ENCODE data around the gene MYCBP2.
"Not testable (repeated sequence)": the region's sequence is repeated elsewhere in the genome, so short reads cannot be mapped to it uniquely, and the experiment has no call there.

Gene MYCBP2, protein sequence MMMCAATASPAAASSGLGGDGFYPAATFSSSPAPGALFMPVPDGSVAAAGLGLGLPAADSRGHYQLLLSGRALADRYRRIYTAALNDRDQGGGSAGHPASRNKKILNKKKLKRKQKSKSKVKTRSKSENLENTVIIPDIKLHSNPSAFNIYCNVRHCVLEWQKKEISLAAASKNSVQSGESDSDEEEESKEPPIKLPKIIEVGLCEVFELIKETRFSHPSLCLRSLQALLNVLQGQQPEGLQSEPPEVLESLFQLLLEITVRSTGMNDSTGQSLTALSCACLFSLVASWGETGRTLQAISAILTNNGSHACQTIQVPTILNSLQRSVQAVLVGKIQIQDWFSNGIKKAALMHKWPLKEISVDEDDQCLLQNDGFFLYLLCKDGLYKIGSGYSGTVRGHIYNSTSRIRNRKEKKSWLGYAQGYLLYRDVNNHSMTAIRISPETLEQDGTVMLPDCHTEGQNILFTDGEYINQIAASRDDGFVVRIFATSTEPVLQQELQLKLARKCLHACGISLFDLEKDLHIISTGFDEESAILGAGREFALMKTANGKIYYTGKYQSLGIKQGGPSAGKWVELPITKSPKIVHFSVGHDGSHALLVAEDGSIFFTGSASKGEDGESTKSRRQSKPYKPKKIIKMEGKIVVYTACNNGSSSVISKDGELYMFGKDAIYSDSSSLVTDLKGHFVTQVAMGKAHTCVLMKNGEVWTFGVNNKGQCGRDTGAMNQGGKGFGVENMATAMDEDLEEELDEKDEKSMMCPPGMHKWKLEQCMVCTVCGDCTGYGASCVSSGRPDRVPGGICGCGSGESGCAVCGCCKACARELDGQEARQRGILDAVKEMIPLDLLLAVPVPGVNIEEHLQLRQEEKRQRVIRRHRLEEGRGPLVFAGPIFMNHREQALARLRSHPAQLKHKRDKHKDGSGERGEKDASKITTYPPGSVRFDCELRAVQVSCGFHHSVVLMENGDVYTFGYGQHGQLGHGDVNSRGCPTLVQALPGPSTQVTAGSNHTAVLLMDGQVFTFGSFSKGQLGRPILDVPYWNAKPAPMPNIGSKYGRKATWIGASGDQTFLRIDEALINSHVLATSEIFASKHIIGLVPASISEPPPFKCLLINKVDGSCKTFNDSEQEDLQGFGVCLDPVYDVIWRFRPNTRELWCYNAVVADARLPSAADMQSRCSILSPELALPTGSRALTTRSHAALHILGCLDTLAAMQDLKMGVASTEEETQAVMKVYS (N-terminal part only)

DNA sequence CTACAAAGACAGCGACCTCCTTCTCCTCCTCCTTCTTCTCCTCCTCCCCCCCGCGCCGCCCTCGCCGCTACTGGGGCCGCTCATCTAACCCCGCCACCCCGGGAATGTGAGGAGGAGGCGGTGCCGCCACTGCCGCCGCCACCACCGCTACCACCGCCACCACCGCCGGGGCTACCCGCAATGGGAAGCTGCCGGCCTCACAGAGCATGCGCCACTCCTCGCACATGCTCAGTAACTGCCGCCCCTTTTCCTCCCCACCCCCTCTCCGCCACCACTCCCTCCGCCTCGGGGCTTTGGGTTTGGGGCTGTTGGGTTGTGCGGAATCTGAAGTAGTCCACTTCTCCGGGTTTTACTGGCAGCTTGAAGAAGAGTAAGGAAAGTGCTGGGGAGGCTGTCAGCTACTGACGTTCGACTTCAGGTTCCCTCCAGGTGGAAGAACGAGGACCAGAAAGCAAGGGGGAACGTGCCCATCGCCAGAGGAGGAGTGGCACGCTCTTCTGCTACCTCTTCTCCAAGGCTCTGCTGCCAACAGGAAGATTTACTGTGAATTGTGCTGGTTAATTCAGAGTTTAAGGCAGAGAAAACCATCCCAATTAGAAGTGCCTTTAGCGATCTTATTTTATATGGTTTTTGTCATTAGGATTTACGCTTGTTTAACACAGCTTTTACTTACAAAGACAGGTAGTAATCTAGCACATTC lies at the start of gene MYCBP2:
TSS of gene MYCBP2 (minus strand) at position 190 of the 700 bp plus-strand sequence. CDS start 319 bp downstream, outside the sequence.
- DNase-seq = peak; percentile 92

DNA sequence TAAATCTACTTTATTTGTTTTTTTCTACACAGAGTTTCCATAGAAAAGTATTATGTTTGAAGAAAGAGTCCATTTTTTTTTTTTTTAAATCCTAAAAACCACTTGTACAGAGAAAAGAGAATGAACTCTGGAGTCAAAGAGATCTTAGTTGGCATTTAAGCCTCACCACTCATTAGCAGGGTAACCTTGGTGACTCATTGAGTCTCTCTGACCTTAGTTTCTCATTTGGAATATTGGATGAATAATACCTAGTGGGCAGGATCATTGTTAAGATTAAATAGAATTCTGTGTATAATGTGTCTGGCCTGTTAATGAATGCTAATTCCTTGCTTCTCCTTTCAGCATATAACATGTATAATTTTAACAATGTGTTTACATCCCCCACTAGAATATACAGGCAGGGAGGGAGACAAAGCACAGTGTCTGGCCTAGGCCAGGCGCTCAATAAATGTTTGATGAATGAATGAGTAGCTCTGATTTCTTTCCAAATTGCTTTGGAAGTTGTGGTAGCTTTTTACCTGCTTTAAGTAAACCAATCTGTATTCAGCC lies 48.7 kb upstream of the MYCBP2 start:
- DNase-seq = no peak

DNA sequence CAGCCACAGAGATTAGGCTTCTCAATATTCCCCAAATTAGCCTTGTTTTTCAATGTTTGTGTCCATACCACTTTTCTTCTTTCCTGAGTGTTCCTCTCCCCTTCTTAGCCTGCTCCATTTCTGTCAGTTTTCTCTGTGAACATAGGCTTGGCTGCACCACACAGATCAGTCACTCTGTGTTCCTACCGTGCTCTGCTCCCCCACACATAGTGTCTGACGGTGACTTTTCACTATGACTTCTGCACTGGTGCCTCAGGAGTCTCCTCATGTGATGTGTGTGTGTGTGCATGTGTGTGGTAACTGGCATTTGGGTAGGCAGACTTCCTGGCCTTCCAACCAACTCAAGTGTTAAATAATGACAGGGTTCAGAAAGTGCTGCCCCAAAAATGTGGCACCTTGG lies 47.9 kb upstream of the MYCBP2 start:
- no peak for DNase-seq

DNA sequence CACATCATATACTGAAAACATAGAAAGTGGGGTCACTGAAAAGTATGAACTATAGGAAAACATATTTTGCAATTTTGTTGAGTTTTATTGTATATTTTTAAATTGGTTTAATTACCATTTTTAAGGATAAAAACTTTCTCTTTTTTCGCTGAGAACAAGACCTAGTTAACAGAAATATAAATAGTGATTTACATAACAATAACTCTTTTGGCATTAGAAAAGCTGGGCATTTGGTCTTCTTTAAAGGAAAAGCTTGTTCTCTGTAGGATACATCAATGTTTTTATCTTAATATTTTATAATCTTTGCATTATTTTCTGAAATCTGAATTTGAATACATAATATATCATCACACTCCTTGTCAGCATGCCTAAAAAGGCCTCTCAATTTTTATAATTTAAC lies 47.4 kb upstream of the MYCBP2 start:
- DNase-seq = no peak

DNA sequence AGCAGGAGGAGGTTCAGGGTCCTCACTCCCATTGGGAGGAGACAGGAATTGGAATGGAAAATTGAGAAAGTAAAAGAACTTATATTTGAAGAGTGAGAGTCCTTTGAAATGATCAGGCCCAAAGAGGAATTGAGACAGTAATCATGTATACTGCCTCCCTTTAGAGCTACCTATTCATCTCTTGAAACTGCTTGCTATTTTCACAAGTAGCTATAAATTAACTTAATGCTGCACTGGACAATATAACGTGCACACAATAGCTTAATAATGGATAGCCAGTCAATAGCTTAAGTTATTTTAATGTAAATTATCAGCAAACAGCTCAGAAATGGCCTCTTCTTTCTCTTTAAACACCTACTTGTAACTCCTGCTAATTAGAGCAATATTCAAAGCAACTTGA lies 46.6 kb upstream of the MYCBP2 start:
- DNase-seq = no peak

DNA sequence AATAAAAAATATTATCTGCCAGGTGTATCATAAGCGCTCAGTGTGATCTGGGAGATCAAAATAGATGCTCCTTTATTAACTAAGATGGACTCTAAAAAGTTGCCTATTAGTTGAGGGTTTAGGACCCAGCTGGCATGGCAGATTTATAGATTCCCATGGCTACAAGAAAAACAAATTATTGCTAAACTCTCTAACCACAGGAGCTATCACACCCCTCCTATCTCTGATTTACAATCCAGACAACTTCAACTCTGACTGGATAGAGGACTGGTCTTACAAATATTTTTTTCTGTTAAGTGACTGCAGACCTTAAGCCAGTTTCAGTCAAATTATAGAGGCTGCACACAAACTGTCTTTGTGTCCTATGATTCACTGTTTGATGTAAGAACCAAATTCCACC lies 45.4 kb upstream of the MYCBP2 start:
- DNase-seq = no peak

DNA sequence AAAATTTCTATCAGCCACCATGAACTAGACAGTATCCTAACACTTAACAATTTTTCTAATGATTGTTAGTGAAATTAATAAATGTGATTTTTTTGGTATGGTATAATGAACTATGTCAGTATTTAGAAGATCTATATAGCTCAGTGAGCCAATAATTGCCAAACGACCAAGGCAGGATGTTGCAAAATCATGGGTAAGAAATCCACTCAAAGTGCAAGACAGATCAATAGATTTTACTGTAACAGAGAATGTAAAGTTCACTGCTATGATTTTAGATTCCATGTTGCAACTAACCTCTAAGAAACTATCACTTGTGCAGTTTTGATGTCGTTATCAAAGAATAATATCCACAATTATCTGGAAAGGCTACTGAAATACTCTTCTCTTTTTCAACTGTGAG lies 44.0 kb upstream of the MYCBP2 start:
- DNase-seq = no peak

DNA sequence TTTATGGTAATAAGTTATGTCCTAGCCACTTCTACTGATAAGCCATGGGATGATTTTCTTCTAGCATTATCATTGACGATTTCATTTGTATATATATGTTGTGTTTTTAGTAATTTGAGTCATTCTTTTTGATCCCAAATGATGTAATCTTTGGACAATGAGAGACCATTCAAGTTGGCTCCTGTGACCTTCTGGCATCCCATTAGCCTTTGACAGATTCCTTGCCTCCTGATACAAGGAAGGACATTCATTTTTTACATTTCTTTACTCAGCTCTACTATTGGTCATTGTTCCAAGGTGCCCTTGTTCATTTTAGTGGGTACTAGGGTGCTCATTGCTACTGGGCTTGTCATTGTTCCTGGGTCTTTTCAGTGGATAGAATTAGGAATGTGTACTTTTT lies 35.3 kb upstream of the MYCBP2 start:
- DNase-seq = no peak

DNA sequence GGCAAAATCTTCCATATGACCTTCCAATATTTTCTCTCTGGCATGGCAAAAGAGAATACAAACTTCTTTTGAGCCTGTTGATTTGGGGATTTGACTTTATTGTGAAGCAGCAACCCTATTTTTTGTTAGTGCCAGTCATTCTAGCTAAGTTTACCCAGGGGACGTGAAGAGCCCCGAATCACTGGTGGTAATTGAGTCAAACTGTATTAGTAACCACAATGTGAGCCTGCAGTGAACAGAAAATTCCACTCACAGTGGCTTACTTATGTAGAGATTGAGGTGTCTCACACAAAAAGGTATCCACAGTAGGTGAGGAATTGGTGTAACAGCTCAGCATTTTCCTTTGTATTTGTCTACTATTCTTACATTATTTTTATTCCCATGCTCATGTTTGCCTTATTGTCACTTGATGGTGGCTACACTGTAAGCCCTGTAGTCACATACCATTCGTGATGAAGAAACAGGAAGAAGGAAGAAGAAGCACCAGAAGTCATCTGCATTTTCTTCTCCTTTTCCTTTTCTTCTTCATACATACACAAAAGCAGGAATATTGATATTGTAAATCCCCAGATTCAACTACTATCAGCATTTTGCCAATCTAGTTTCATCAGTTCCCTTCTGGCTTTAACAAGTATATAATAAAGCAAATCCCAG lies 33.3 kb upstream of the MYCBP2 start:
- DNase-seq = no peak

DNA sequence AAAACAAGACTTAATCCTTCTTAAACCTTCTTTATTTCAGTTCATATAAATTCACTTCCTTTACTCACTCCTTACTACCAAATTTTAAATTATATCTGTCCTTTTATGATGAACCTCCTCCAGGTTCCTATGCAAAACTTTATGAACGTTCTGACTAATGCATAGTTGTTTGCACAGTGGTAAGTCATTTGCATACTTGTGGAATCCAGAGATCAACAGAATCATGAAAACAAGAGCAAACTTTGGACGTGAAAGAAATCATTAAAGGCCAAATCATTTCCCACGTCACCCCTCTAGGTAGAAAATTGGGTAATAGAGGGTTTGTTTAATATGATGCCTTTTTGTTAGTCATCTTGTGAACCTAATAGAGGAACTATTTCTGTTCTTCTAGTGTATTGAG lies 32.3 kb upstream of the MYCBP2 start:
- DNase-seq = no peak

DNA sequence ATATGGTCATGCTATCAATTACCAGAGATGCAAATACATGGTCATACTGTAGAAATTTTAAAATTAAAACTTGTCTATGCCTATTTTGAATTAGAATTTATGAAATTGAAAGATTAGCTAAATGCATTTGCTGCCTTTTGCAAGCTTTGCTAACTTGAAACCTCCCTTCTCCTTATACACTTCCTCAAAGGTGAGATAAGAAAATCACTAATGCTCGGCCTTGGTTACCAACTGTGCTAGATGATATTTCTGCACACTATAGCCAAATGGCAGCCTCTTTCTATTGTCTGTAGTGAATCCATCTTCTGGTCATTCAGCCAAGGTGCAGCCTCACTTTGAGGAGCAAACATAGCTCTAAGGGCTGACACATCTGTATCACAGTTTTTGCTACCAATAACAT lies 31.1 kb upstream of the MYCBP2 start:
- DNase-seq = no peak

DNA sequence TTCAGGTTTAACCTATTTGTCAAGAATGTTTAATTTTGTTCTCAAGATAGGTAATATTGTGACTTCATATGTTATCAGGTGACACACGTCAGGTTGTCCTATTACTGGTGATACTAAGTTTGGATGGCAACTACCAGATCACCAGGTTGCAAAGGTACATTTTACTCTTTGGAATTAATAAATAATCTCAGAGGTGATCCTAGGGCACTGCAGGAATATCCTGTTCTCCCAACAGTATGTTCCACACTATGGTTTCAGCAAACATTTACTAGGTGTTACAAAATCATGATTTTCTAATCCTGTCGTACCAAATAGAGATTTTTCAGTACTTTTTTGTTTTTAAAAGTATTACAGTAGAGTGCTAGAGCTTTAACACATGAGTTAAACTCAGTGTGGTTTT lies 29.3 kb upstream of the MYCBP2 start:
- DNase-seq = no peak

DNA sequence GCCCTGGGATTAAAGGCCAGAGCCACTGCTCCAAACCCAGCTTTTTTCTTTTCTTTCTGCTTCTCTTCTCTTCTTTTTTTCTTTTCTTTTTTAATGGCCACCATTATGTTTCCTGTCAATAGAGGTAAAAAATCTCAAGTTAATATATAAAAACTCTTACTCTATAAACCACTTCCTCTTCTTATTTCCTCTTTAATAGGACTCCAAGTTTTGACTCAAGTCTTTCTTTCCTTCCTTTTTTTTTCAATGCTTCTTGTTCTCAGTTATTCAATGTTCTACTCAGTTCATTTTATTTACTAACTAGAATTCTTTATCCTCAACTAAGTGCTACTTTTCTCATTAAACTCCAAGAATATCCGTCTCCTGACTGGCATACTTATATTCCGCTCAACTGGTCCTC lies 27.1 kb upstream of the MYCBP2 start:
- DNase-seq = no peak

DNA sequence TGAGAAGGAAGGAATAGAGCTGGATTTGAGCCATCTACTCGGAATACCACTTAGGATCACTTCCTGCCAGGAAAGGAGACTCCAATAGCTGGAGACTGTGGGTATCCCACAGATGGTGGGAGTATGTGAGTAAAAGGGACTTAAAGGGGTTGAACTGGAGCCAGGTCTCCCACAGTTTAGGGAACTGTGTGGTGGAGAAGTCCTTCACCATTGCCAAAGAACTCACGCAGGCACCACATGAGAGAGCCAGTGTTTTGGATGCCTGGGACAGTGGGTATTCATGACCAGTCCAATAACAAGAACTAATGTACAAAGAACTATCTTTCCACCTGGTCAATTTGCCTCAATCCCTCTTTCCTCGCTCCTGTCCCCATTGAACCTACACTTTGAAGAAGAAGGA lies 24.4 kb upstream of the MYCBP2 start:
- no peak for DNase-seq

DNA sequence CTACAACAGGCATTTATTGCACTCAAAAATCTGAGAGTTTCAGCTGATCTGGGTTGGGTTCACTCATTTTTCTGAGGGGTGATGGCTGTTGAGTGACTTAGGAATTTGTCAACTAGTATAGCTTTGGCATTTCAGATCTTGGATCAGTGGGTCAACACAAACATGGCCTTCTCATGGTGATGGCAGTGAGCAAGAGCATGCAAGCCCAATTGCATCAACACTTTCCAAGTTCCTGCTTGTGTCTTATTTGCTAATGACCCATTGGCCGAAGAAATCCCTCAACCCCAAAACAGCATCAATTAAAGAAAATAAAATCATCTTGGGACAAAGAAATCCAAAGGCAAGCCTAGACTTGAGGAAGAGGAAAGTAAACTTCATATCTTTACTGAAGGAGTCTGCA lies 23.9 kb upstream of the MYCBP2 start:
- no peak for DNase-seq

DNA sequence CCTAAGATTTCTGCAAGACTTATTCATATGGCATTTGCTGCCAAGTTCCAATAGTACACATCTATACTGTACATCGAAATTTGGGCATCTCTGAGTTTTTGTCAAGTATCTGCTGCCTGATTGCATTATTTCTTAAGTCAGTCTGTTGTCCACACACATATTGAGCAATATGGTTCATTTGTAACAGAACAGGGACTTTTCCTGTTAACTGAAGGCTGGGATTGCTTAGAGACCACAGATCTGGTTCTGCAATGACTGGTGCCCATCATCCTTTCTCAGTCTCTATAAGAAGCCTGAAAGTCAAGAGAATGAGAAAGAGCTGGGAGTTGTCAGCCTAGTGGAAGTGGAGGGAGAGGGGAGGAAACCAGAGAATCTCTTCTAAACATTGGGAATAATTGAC lies 22.5 kb upstream of the MYCBP2 start:
- no peak for DNase-seq

DNA sequence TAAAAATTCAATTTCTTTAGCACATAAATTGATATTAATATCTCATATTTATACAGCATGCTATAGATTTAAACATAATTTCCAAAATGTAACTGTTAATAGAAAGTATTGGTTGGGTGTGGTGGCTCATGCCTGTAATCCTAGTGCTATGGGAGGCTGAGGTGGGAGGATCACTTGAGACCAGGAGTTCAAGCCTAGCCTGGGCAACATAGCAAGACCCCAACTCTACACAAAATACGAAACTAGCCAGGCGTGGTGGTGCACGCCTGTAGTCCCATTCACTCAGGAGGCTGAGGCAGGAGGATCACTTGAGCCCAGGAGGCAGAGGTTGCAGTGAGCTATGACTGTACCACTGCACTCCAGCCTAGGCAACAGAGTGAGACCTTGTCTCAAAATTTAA lies 20.5 kb upstream of the MYCBP2 start:
- DNase-seq = not testable (repeated sequence)

DNA sequence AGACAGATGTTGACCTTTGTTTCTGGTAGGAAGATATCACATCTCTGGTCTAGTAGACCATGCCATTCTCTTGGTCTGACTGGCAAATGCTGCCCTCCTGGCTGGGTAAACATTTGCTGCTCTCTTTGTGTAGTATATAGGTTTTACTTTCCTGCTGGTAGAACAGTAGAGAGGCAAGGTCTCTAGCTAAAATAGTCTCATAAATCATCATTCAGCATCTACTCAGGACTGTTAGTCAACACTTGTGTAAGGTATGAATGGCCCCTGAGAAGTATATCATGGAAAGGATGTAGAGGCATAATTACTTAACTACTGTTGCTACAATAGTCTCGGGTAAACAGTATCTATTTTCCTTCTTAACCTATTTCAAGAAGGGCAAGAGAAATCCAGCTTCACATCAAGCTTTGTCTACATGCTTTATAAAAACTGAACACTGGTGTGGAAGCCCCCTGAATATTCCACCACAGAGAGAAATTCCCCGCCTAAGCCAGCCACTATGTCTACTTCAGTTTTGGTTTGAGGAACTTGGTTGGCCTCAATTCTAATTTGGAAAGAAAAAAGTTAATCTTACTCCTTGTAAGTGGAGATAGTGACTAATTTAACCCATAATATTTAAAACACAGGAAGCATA lies 18.4 kb upstream of the MYCBP2 start:
- DNase-seq = peak; percentile 82

DNA sequence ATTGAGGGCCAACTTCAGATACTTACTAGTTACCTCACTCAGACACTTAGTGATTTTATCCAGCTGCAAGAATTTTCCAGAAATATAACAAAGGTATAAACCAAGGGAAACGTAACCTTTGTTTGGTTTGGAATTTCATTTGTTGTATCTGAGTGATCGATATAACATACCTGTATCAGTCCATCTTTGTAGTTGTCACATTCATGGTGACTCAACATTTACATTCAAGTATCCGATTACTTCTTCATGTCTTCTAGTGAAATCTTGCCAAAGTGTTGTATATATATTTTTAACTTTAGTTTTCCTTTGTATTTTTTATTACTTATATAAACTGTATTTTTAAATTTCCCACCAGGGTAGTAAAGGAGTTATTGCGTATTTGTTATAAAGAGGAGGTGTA lies 16.9 kb upstream of the MYCBP2 start:
- no peak for DNase-seq

DNA sequence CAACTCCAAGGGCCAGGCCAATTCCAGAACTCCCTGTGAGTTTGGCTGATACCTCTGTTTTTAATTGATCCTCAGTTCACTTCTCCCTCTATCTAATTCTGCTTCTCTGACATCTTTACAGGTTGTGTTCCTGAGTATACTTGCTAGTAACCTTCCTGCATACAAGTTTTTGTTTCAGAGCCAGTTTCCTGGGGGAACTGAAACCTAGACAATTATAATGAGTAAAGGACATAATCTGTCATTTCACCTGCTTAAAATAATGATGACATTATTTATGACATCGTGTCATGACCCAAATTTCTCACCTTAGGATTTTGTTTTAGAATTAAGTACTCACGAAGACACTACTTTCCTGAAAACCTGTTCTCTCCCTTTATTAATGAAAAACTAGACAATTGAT lies 12.5 kb upstream of the MYCBP2 start:
- DNase-seq = no peak

DNA sequence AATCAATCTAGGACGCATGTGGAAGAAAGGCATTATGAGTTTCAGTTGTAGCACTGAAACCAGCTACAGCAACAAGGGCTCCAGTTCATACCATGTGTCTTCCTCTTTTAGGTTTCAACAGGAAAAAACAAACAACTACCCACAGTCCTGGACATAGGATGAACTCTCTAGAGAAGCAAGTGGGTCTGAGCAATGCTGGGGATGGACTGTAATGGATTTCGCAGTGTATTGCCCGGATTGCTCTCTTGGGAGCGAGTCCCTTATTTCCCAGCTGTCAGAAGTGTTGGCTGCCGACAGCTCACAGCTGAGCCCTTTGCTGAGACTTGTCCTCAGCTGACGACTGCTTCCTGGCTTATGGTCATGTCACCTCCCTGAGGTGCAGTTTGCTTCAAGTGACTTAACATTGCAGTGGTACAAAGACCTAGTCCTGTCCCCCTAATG lies 12.1 kb upstream of the MYCBP2 start:
- DNase-seq = no peak

All from NCI-H510A treated with DMSO at 0.1 percent for 48 hours (cell line).